IMR-90 (cell line): ENCODE results near the gene NUDT8. TPM values are rescaled to one million over a fixed set of nuclear protein-coding genes. Genes with fewer than 3 reads are reported as not detected.

ENCODE experiments used
- ATAC-seq: fragments of 200-7000 bp; cut with Tn5 transposase; 2 replicates; pipeline ENCODE4 v1.9.1; 2020; ENCODE audit warnings: low read depth, mild to moderate bottlenecking, moderate library complexity
- BruUV-seq: library from RNA; stranded (reverse); fragments of 400-500 nt; replicated peaks from 2 replicates; lab custom pipeline; 2021; lab: Mats Ljungman, UMichigan
- CTCF ChIA-PET: fragments of 300-600 bp; formaldehyde crosslinking; extraction: SDS; loops from one replicate; lab custom pipeline; 2021; ENCODE audit warnings: antibody characterized with exemption; lab: Yijun Ruan, JAX
- POLR2A ChIA-PET: fragments of 300-600 bp; sonication (Branson Sonifier 250); formaldehyde crosslinking; loops from one replicate; lab custom pipeline; 2022; ENCODE audit warnings: antibody characterized with exemption; ENCODE audit not compliant: unreplicated experiment; lab: Charles Lee
- DNase-seq: peaks from one replicate; pipeline ENCODE4 v3.0.0; 2013
- H2AFZ ChIP-seq: replicated peaks from 2 replicates; pipeline ENCODE3; 2013; ENCODE audit warnings: low read length, mild to moderate bottlenecking; ENCODE audit not compliant: poor library complexity
- H2AK5ac ChIP-seq: 2 replicates; pipeline ENCODE4 v1.6.1; 2013; ENCODE audit warnings: low read depth, low read length, inconsistent platforms
- H2AK9ac ChIP-seq: replicated peaks from 2 replicates; pipeline ENCODE3; 2013; ENCODE audit warnings: mild to moderate bottlenecking, low read depth, low read length, moderate library complexity; ENCODE audit not compliant: poor library complexity
- H2BK120ac ChIP-seq: 2 replicates; pipeline ENCODE4 v1.6.1; 2013; ENCODE audit warnings: low read depth, low read length, inconsistent platforms
- H2BK15ac ChIP-seq: 3 replicates; pipeline ENCODE4 v1.6.1; 2013; ENCODE audit warnings: low read depth, low read length, inconsistent platforms
- H2BK20ac ChIP-seq: 2 replicates; pipeline ENCODE4 v1.6.1; 2013; ENCODE audit warnings: low read depth, mild to moderate bottlenecking, inconsistent platforms, low read length, moderate library complexity
- H2BK5ac ChIP-seq: 2 replicates; pipeline ENCODE4 v1.6.1; 2013; ENCODE audit warnings: mild to moderate bottlenecking, low read depth, low read length, inconsistent platforms; ENCODE audit not compliant: poor library complexity, severe bottlenecking
- H3K14ac ChIP-seq: replicated peaks from 2 replicates; pipeline ENCODE4 v1.6.1; 2013; ENCODE audit warnings: low read depth, low read length, inconsistent platforms
- H3K18ac ChIP-seq: 2 replicates; pipeline ENCODE4 v1.6.1; 2013; ENCODE audit warnings: low read depth, low read length, control low read depth
- H3K23ac ChIP-seq: 2 replicates; pipeline ENCODE4 v1.6.1; 2013; ENCODE audit warnings: low read depth, low read length, inconsistent platforms
- H3K27ac ChIP-seq: 2 replicates; pipeline ENCODE4 v1.5.1; 2013; ENCODE audit warnings: mild to moderate bottlenecking, control low read depth, low read length; ENCODE audit not compliant: insufficient read depth
- H3K27me3 ChIP-seq: 2 replicates; pipeline ENCODE4 v1.6.1; 2013; ENCODE audit warnings: low read length; ENCODE audit not compliant: control insufficient read depth, insufficient read depth
- H3K36me3 ChIP-seq: 2 replicates; pipeline ENCODE4 v1.6.1; 2013; ENCODE audit warnings: low read length, mixed read lengths; ENCODE audit not compliant: control insufficient read depth, insufficient read depth
- H3K4ac ChIP-seq: 2 replicates; pipeline ENCODE4 v1.6.1; 2013; ENCODE audit warnings: low read depth, low read length, inconsistent platforms
- H3K4me1 ChIP-seq: 2 replicates; pipeline ENCODE4 v1.6.1; 2013; ENCODE audit warnings: low read length, mixed read lengths; ENCODE audit not compliant: control insufficient read depth, insufficient read depth
- H3K4me2 ChIP-seq: 2 replicates; pipeline ENCODE4 v1.6.1; 2013; ENCODE audit warnings: low read depth, mild to moderate bottlenecking, control low read depth, low read length, moderate library complexity
- H3K4me3 ChIP-seq: 2 replicates; pipeline ENCODE4 v1.5.1; 2013; ENCODE audit warnings: low read depth, mild to moderate bottlenecking, control low read depth, low read length, moderate library complexity; ENCODE audit not compliant: insufficient read depth
- H3K56ac ChIP-seq: 2 replicates; pipeline ENCODE4 v1.6.1; 2013; ENCODE audit warnings: low read length, inconsistent platforms; ENCODE audit not compliant: insufficient read depth; ENCODE audit errors: extremely low read depth
- H3K79me1 ChIP-seq, 2 experiments: 2 replicates each; pipeline ENCODE4 v1.6.1; 2013; ENCODE audit warnings: low read length in 2 of 2, inconsistent platforms in 1 of 2, low read depth in 1 of 2
- H3K9ac ChIP-seq: 2 replicates; pipeline ENCODE4 v1.6.1; 2013; ENCODE audit warnings: low read depth, low read length, control low read depth
- H3K9me1 ChIP-seq: 2 replicates; pipeline ENCODE4 v1.6.1; 2013; ENCODE audit warnings: low read length, inconsistent platforms; ENCODE audit not compliant: insufficient read depth
- H3K9me3 ChIP-seq: 2 replicates; pipeline ENCODE4 v1.6.1; 2013; ENCODE audit warnings: low read length; ENCODE audit not compliant: control insufficient read depth, insufficient read depth
- H4K20me1 ChIP-seq: 2 replicates; pipeline ENCODE4 v1.6.1; 2013; ENCODE audit warnings: low read length, inconsistent platforms; ENCODE audit not compliant: insufficient read depth
- H4K5ac ChIP-seq: 2 replicates; pipeline ENCODE4 v1.6.1; 2013; ENCODE audit warnings: mild to moderate bottlenecking, low read depth, low read length, control low read depth
- H4K8ac ChIP-seq, 2 experiments: 2 replicates each; pipeline ENCODE4 v1.6.1; 2013; ENCODE audit warnings: low read depth in 2 of 2, low read length in 2 of 2, control low read depth in 1 of 2, inconsistent platforms in 1 of 2
- H4K91ac ChIP-seq: 2 replicates; pipeline ENCODE4 v1.6.1; 2013; ENCODE audit warnings: low read depth, low read length, inconsistent platforms; ENCODE audit not compliant: insufficient read depth
- BHLHE40 ChIP-seq: fragments of 150-350 bp; IDR thresholded peaks from 2 replicates; pipeline ENCODE4 v1.6.1; 2016; ENCODE audit warnings: mild to moderate bottlenecking, low read depth, low read length
- CEBPB ChIP-seq: IDR thresholded peaks from 2 replicates; pipeline ENCODE4 v1.6.1; 2012; ENCODE audit warnings: low read depth, low read length, improper control_type of control experiment
- CTCF ChIP-seq: conservative IDR thresholded peaks from 2 replicates; pipeline ENCODE4 v1.5.1; 2012; ENCODE audit warnings: mild to moderate bottlenecking, low read depth, low read length, improper control_type of control experiment
- MAFK ChIP-seq: IDR thresholded peaks from 2 replicates; pipeline ENCODE4 v1.6.1; 2012; ENCODE audit warnings: low read depth, low read length, improper control_type of control experiment
- WGBS, 2 experiments: methylation state at CpG; one replicate each; pipeline versions ENCODE4 v1.1.5 to v1.1.7; 2013; ENCODE audit warnings: missing lambda C conversion rate in 2 of 2; ENCODE audit not compliant: insufficient read length in 1 of 2; ENCODE audit errors: extremely low coverage in 2 of 2; 5-methylcytosine and 5-hydroxymethylcytosine counted together
- dilution Hi-C: fragments of 300-500 bp; cut with HindIII; formaldehyde crosslinking; loops from one replicate; pipeline ENCODE4 v1.14.3; 2018; ENCODE audit warnings: low sequenced_read_pairs; ENCODE audit not compliant: unreplicated experiment
- in situ Hi-C: fragments of 300-500 bp; cut with MboI; formaldehyde crosslinking; loops from 3 replicates; pipeline ENCODE4 v1.14.3; 2019; ENCODE audit warnings: low sequenced_read_pairs, inconsistent platforms, mixed read lengths
- intact Hi-C: fragments of 100-400 bp; cut with micrococcal nuclease; formaldehyde crosslinking; loops from 2 replicates; pipeline ENCODE4 v1.10.0; 2022
- polyA plus RNA-seq, 3 experiments: library from polyadenylated mRNA; depleted of rRNA; stranded (reverse); fragments of >200 nt; gene quantifications; 2 replicates each; pipeline ENCODE4 v1.2.3, GENCODE V29; 2012; ENCODE audit warnings: low replicate concordance in 1 of 3
- total RNA-seq: library from RNA; depleted of rRNA; stranded (reverse); fragments of >200 nt; gene quantifications from 2 replicates; pipeline ENCODE4 v1.2.3, GENCODE V29; 2012

The NUDT8 gene
- total and polyA plus RNA-seq, 2 of the 4 experiments (the other 2 are of a cell fraction), result 1.4 to 2.5 TPM

GRCh38 chr11:67581469-67581868 is 48.3 kb downstream of the NUDT8 start:
- Histone ChIP-seq H3K14ac (no peak overlapping the region), H3K27me3 (peaks cover 26% of the 10 kb centered on the region), H2AFZ (no peak overlapping the region), H3K56ac (no peak overlapping the region), H4K20me1 (peaks cover 23% of the 10 kb centered on the region), H3K9me1 (peaks cover 16% of the 10 kb centered on the region), H3K9ac (no peak overlapping the region), H2AK9ac (no peak overlapping the region), H3K79me1 (peaks cover 12 to 34% of the 10 kb centered on the region in 2 experiments), H2BK120ac (no peak overlapping the region), H3K4ac (no peak overlapping the region), H3K4me1 (peaks cover 14% of the 10 kb centered on the region), H2BK5ac (no peak overlapping the region), H3K18ac (no peak overlapping the region), H4K5ac (no peak overlapping the region), H3K27ac (no peak overlapping the region), H2AK5ac (no peak overlapping the region), H3K4me3 (no peak overlapping the region), H2BK20ac (no peak overlapping the region), H2BK15ac (no peak overlapping the region), H4K8ac (no peak overlapping the region), H3K4me2 (no peak overlapping the region), H3K9me3 (no peaks in the 10 kb centered on the region), H3K23ac (no peak overlapping the region), H4K91ac (no peak overlapping the region), H3K36me3 (peaks cover 15% of the 10 kb centered on the region)
- ATAC-seq, result no peak
- intact Hi-C loops, result no loop called here
- no TSS peak for BruUV-seq
- dilution Hi-C loops, result no loop called here
- TF ChIP-seq BHLHE40, result no peak
- no peak for TF ChIP-seq CTCF
- TF ChIP-seq CEBPB, result no peak
- TF ChIP-seq MAFK, result no peak
- ChIA-PET POLR2A (no interaction called here), CTCF (no interaction called here)
- DNase-seq, result no peak
- WGBS, 2 experiments, result 35% methylated on average over 6 of the region's 11 CpGs; no CpG with 5 or more reads in 1 of the 2 experiments
- in situ Hi-C loops, result no loop called here
